B cell (primary cell): ENCODE measurements around the gene NLRP5. TPM values are rescaled to one million over a fixed set of nuclear protein-coding genes. Genes with fewer than 3 reads are reported as not detected.

ENCODE experiments used
- ATAC-seq: fragments of 200-7000 bp; cut with Tn5 transposase; one replicate; pipeline ENCODE4 v1.10.0; 2021; ENCODE audit warnings: low read depth, mild to moderate bottlenecking, moderate number of reproducible peaks, moderate library complexity
- CTCF ChIA-PET: fragments of 350-600 bp; sonication (Branson Sonifier 250); formaldehyde crosslinking; loops from one replicate; lab custom pipeline; 2021; ENCODE audit warnings: antibody characterized with exemption, inconsistent platforms; lab: Charles Lee
- POLR2A ChIA-PET: fragments of 350-600 bp; sonication (Branson Sonifier 250); formaldehyde crosslinking; loops from one replicate; lab custom pipeline; 2021; ENCODE audit warnings: antibody characterized with exemption; lab: Charles Lee
- DNase-seq: peaks from one replicate; pipeline ENCODE4 v3.0.0; 2013
- H2AFZ ChIP-seq: 2 replicates; pipeline ENCODE4 v1.6.1; 2012; ENCODE audit warnings: mild to moderate bottlenecking, low read depth, low read length; ENCODE audit not compliant: insufficient read depth, poor library complexity, severe bottlenecking
- H3K27ac ChIP-seq, 2 donors: 1 replicate in 1 of 2; 2 replicates in 1 of 2; pipeline ENCODE4 v1.5.1; 2012 to 2013; ENCODE audit warnings: low read length in 2 of 2, mild to moderate bottlenecking in 2 of 2, moderate library complexity in 1 of 2
- H3K27me3 ChIP-seq, 4 experiments: fragments of 200-600 bp in 1 of 4; sonication (generic) in 1 of 4; replicated peaks in 1 of 4; 1 replicate in 2 of 4; 2 replicates in 2 of 4; pipeline versions ENCODE4 v1.6.1 to v1.7.0; 2013 to 2016; ENCODE audit warnings: low read length in 3 of 4, mild to moderate bottlenecking in 2 of 4, mixed read lengths in 1 of 4, moderate library complexity in 1 of 4; ENCODE audit not compliant: insufficient read depth in 4 of 4, control insufficient read depth in 3 of 4; ENCODE audit errors: control extremely low read depth in 1 of 4
- H3K36me3 ChIP-seq, 2 experiments: replicated peaks in 1 of 2; 1 replicate in 1 of 2; 2 replicates in 1 of 2; pipeline versions ENCODE4 v1.6.1 to v1.7.1; 2013; ENCODE audit warnings: low read length in 1 of 2; ENCODE audit not compliant: insufficient read depth in 2 of 2, control insufficient read depth in 1 of 2; ENCODE audit errors: control extremely low read depth in 1 of 2, extremely low read depth in 1 of 2
- H3K4me1 ChIP-seq, 2 donors: fragments of 200-600 bp in 1 of 2; sonication (generic) in 1 of 2; 1 replicate in 1 of 2; 2 replicates in 1 of 2; pipeline versions ENCODE4 v1.5.1 to v1.6.1; 2013 to 2017; ENCODE audit warnings: low read length in 2 of 2; ENCODE audit not compliant: control insufficient read depth in 2 of 2, insufficient read depth in 2 of 2
- H3K4me2 ChIP-seq: replicated peaks from 2 replicates; pipeline ENCODE3; 2012; ENCODE audit warnings: mild to moderate bottlenecking, low read depth, low read length; ENCODE audit not compliant: poor library complexity, severe bottlenecking
- H3K4me3 ChIP-seq, 5 experiments: fragments of 200-600 bp in 1 of 5; sonication (generic) in 1 of 5; 1 replicate in 3 of 5; 2 replicates in 2 of 5; pipeline versions ENCODE4 v1.5.1 to v1.7.0; 2011 to 2016; ENCODE audit warnings: low read length in 4 of 5, mild to moderate bottlenecking in 4 of 5, low read depth in 2 of 5, control low read depth in 1 of 5, moderate library complexity in 1 of 5; ENCODE audit not compliant: insufficient read depth in 1 of 5; ENCODE audit errors: control extremely low read depth in 1 of 5, extremely low read depth in 1 of 5
- H3K79me2 ChIP-seq: fragments of 200-600 bp; sonication (generic); one replicate; pipeline ENCODE4 v1.6.0; 2016; ENCODE audit warnings: low read length; ENCODE audit not compliant: control insufficient read depth, insufficient read depth
- H3K9ac ChIP-seq: fragments of 200-600 bp; sonication (generic); 2 replicates; pipeline ENCODE4 v1.6.1; 2017; ENCODE audit warnings: mild to moderate bottlenecking, low read length, moderate library complexity
- H3K9me3 ChIP-seq, 3 donors: one replicate each; pipeline versions ENCODE4 v1.6.1 to v1.7.1; 2013; ENCODE audit warnings: low read length in 2 of 3; ENCODE audit not compliant: control insufficient read depth in 2 of 3, insufficient read depth in 1 of 3; ENCODE audit errors: control extremely low read depth in 1 of 3
- H4K20me1 ChIP-seq: 2 replicates; pipeline ENCODE4 v1.6.0; 2012; ENCODE audit warnings: mild to moderate bottlenecking, low read length; ENCODE audit not compliant: insufficient read depth, control insufficient read depth, poor library complexity, severe bottlenecking
- H3K27ac Mint-ChIP-seq: one replicate; pipeline ENCODE4 v1.8.0; 2021; ENCODE audit warnings: mixed read lengths
- H3K27me3 Mint-ChIP-seq: one replicate; pipeline ENCODE4 v1.8.0; 2021; ENCODE audit warnings: mixed read lengths
- H3K4me1 Mint-ChIP-seq: one replicate; pipeline ENCODE4 v1.8.0; 2021; ENCODE audit warnings: mixed read lengths
- H3K4me3 Mint-ChIP-seq: one replicate; pipeline ENCODE4 v1.8.0; 2021; ENCODE audit warnings: mixed read lengths
- H3K9me3 Mint-ChIP-seq: one replicate; pipeline ENCODE4 v1.8.0; 2022; ENCODE audit warnings: mixed read lengths; ENCODE audit not compliant: insufficient read depth
- EZH2 ChIP-seq: IDR thresholded peaks from 2 replicates; pipeline ENCODE4 v1.6.1; 2012; ENCODE audit warnings: borderline replicate concordance, low read depth, mild to moderate bottlenecking, moderate library complexity, low read length; ENCODE audit not compliant: insufficient read depth, poor library complexity, severe bottlenecking
- WGBS: methylation state at CpG from one replicate; pipeline ENCODE4 v1.1.5; 2013; ENCODE audit warnings: missing lambda C conversion rate; ENCODE audit not compliant: insufficient coverage; 5-methylcytosine and 5-hydroxymethylcytosine counted together
- intact Hi-C: fragments of 100-400 bp; cut with micrococcal nuclease; formaldehyde crosslinking; loops from one replicate; pipeline ENCODE4 v1.10.0; 2022
- polyA plus RNA-seq: library from polyadenylated mRNA; depleted of rRNA; stranded (reverse); fragments of >200 nt; gene quantifications from 2 replicates; pipeline ENCODE4 v1.2.3, GENCODE V29; 2012
- total RNA-seq, 2 donors: library from RNA; stranded (reverse); fragments of 120-200 nt in 1 of 2; gene quantifications; 1 replicate in 1 of 2; 2 replicates in 1 of 2; pipeline versions ENCODE4 v1.2.3 to v1.2.4, GENCODE V29; 2013 to 2022
- TF ChIP-seq, protein P1 (sequence below): fragments of 200-600 bp; IDR thresholded peaks from one replicate; pipeline ENCODE4 v1.8.0; 2022; ENCODE audit warnings: antibody characterized with exemption, mild to moderate bottlenecking

The NLRP5 gene
- total and polyA plus RNA-seq, 2 donors (not counting 1 experiment from before 2014, with no cell fraction given), result not detected

DNA sequence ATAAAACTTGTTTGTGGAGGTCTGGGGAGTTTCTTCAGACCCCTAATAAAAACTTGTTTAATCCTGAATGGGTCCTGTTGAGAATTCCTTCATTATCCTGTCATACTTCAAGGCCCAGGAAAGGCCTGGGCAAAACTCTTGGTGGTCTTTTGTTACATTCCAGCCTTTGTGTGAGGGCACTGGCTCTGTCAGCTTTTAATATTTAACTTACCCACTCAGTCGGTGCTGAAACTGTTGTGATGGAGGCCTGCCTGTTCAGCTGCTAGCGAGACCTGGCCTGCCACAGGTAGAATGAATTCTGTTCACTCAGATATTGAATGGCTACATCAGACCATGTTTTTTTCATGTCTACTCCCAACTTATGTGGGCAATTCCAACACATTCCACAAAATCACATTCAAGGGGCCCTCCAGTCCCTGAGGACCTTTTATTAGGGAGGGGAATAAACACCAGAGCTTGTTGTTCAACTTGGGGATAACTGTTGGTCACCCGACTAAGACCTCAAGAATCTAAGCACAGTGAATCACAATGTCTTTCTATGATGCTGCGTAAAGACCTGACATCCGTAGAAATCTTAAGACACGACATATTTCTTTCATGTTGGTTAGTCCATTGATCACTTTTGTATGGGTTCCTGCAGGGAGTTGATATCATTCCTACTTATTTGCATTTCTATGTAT is 26.4 kb upstream of the NLRP5 start:
- Histone ChIP-seq H3K9ac (no peak overlapping the region), H3K27ac (no peak overlapping the region), H3K9me3 (peaks cover 0 to 14% (median 0%) of the 10 kb centered on the region in 3 donors), H3K4me1 (no peaks in the 10 kb centered on the region), H3K27me3 (no peaks in the 10 kb centered on the region), H3K79me2 (no peaks in the 10 kb centered on the region), H3K4me2 (no peak overlapping the region), H3K4me3 (no peak overlapping the region), H4K20me1 (no peaks in the 10 kb centered on the region), H2AFZ (no peak overlapping the region), H3K36me3 (no peaks in the 10 kb centered on the region)
- Mint-ChIP-seq H3K27ac (no peak overlapping the region), H3K4me1 (no peaks in the 10 kb centered on the region), H3K9me3 (no peaks in the 10 kb centered on the region), H3K27me3 (no peaks in the 10 kb centered on the region), H3K4me3 (no peak overlapping the region)
- no peak for DNase-seq
- TF ChIP-seq, protein P1, sequence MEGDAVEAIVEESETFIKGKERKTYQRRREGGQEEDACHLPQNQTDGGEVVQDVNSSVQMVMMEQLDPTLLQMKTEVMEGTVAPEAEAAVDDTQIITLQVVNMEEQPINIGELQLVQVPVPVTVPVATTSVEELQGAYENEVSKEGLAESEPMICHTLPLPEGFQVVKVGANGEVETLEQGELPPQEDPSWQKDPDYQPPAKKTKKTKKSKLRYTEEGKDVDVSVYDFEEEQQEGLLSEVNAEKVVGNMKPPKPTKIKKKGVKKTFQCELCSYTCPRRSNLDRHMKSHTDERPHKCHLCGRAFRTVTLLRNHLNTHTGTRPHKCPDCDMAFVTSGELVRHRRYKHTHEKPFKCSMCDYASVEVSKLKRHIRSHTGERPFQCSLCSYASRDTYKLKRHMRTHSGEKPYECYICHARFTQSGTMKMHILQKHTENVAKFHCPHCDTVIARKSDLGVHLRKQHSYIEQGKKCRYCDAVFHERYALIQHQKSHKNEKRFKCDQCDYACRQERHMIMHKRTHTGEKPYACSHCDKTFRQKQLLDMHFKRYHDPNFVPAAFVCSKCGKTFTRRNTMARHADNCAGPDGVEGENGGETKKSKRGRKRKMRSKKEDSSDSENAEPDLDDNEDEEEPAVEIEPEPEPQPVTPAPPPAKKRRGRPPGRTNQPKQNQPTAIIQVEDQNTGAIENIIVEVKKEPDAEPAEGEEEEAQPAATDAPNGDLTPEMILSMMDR, result no peak
- TF ChIP-seq EZH2, result no peak
- ChIA-PET POLR2A (no interaction called here), CTCF (no interaction called here)
- ATAC-seq, result no peak
- 80% methylated on average over 1 of the region's 6 CpGs for WGBS
- intact Hi-C loops, result no loop called here

DNA sequence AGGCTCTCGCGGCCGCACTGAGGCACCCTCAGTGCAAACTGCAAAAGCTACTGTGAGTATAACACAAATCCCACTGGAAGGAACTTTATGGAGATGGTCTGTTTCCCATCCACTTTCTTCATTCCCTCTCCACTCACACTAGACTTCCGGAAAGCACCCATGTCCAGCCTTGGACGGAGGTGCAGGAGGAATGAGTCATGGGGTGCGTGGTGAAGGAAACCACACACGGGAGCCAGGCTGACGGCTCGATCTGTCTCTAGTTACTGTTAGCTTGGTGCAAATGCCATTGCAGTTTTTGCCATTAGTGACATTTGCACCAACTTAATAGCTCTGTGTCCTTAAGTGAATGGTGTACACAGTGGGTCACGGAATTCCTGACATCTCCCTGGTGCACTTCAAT is 24.4 kb upstream of the NLRP5 start:
- Histone ChIP-seq H2AFZ (no peak overlapping the region), H3K4me3 (no peak overlapping the region), H3K9ac (no peak overlapping the region), H3K36me3 (no peaks in the 10 kb centered on the region), H3K9me3 (peaks cover 0 to 19% (median 0%) of the 10 kb centered on the region in 3 donors), H3K4me2 (no peak overlapping the region), H3K79me2 (no peaks in the 10 kb centered on the region), H3K4me1 (no peaks in the 10 kb centered on the region), H4K20me1 (no peaks in the 10 kb centered on the region), H3K27ac (no peak overlapping the region), H3K27me3 (no peaks in the 10 kb centered on the region)
- no peaks in the 10 kb centered on the region for H3K4me1 Mint-ChIP-seq
- DNase-seq (no peak), ATAC-seq (no peak)
- no peaks in the 10 kb centered on the region for H3K9me3 Mint-ChIP-seq
- H3K27me3 Mint-ChIP-seq, result no peaks in the 10 kb centered on the region
- TF ChIP-seq, protein P1, result no peak
- no peak for TF ChIP-seq EZH2
- WGBS, result 87% methylated on average over 6 of the region's 10 CpGs
- intact Hi-C loops, result no loop called here
- H3K4me3 Mint-ChIP-seq, result no peak overlapping the region
- ChIA-PET CTCF (no interaction called here), POLR2A (no interaction called here)
- no peak overlapping the region for H3K27ac Mint-ChIP-seq
